HG02840 (cell line): ENCODE results near the gene SSBP4.

Source experiments
- ATAC-seq: cut with Tn5 transposase; IDR thresholded peaks from one replicate; pipeline ENCODE4 v1.9.1; 2021; ENCODE audit warnings: mild to moderate bottlenecking, moderate library complexity, moderate number of reproducible peaks; ENCODE audit not compliant: unreplicated experiment, low FRiP score

Gene SSBP4

GRCh38 chr19:18419699-18420460, 682 bp downstream of the SSBP4 start:
- no peak for ATAC-seq

GRCh38 chr19:18420930-18421329, 1.7 kb downstream of the SSBP4 start:
- ATAC-seq = no peak

GRCh38 chr19:18421371-18421959, 2.3 kb downstream of the SSBP4 start:
- ATAC-seq = no peak

- ATAC-seq = no peak
Measured at GRCh38 chr19:18422530-18423191, 3.5 kb downstream of the SSBP4 start.

- no peak for ATAC-seq
Measured at GRCh38 chr19:18423258-18424020, 4.2 kb downstream of the SSBP4 start.

- no peak for ATAC-seq
Measured at GRCh38 chr19:18424122-18424889, 5.1 kb downstream of the SSBP4 start.

GRCh38 chr19:18424890-18425514, 5.8 kb downstream of the SSBP4 start:
- no peak for ATAC-seq

- ATAC-seq = no peak
Measured at GRCh38 chr19:18425515-18426415, 6.6 kb downstream of the SSBP4 start.

- ATAC-seq = no peak
Measured at GRCh38 chr19:18426416-18426767, 7.2 kb downstream of the SSBP4 start.

GRCh38 chr19:18427080-18427742, 8.0 kb downstream of the SSBP4 start:
- no peak for ATAC-seq

- ATAC-seq = no peak
Measured at GRCh38 chr19:18427743-18428113, 8.5 kb downstream of the SSBP4 start.

- ATAC-seq = no peak
Measured at GRCh38 chr19:18428173-18428786, 9.1 kb downstream of the SSBP4 start.

GRCh38 chr19:18428787-18429674, 9.8 kb downstream of the SSBP4 start:
- no peak for ATAC-seq

GRCh38 chr19:18429717-18430416, 10.7 kb downstream of the SSBP4 start:
- ATAC-seq = no peak

GRCh38 chr19:18430417-18431144, 11.4 kb downstream of the SSBP4 start:
- no peak for ATAC-seq
